ENCODE data around the gene SRXN1. TPM values are rescaled to one million over a fixed set of nuclear protein-coding genes. Genes with fewer than 3 reads are reported as not detected.

The SRXN1 gene
- polyA plus RNA-seq, 2 of the 4 experiments (the other 2 are of a cell fraction): 183 to 262 TPM

DNA sequence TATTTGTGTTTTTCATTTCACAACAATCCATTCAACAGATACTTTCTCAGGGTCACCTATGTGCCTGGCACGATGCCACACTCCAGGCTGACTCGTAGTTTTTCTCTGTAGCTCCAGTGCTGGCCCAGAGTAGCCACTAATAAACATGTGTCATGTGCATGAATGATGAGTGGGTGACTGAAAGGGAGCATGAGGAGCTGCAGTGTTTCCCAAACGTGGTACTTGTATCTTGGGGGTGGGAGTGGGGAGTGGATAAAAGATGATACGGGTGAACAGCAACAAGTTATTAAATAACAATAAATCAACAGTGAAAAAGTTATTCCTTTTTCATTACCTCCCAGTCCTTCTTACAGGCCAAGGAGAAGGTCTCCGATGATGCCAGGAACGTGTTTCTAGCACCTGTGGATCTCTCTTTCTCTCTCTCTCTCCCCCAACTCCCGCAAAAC is 17.1 kb downstream of the SRXN1 start:
- H3K27ac ChIP-seq: no peak overlapping the region
- H3K4me2 ChIP-seq: no peak overlapping the region
- no peak for TF ChIP-seq RNF2 (IDR thresholded peaks at IDR 0.05; ENCODE audit: borderline replicate concordance, low read depth)
- TF ChIP-seq NPAS2 (CRISPR knock-in tag; IDR thresholded peaks at IDR 0.05; ENCODE audit: borderline replicate concordance): no peak
- TF ChIP-seq, protein P1, sequence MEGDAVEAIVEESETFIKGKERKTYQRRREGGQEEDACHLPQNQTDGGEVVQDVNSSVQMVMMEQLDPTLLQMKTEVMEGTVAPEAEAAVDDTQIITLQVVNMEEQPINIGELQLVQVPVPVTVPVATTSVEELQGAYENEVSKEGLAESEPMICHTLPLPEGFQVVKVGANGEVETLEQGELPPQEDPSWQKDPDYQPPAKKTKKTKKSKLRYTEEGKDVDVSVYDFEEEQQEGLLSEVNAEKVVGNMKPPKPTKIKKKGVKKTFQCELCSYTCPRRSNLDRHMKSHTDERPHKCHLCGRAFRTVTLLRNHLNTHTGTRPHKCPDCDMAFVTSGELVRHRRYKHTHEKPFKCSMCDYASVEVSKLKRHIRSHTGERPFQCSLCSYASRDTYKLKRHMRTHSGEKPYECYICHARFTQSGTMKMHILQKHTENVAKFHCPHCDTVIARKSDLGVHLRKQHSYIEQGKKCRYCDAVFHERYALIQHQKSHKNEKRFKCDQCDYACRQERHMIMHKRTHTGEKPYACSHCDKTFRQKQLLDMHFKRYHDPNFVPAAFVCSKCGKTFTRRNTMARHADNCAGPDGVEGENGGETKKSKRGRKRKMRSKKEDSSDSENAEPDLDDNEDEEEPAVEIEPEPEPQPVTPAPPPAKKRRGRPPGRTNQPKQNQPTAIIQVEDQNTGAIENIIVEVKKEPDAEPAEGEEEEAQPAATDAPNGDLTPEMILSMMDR (IDR thresholded peaks at IDR 0.05): no peak
- no peak for TF ChIP-seq HEYL (CRISPR knock-in tag; IDR thresholded peaks at IDR 0.05)
- TF ChIP-seq RCOR1 (IDR thresholded peaks at IDR 0.05; ENCODE audit: low read depth, low read length): no peak
- TF ChIP-seq FOSB (CRISPR knock-in tag; IDR thresholded peaks at IDR 0.05): no peak
- TF ChIP-seq, protein P2, sequence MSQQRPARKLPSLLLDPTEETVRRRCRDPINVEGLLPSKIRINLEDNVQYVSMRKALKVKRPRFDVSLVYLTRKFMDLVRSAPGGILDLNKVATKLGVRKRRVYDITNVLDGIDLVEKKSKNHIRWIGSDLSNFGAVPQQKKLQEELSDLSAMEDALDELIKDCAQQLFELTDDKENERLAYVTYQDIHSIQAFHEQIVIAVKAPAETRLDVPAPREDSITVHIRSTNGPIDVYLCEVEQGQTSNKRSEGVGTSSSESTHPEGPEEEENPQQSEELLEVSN (IDR thresholded peaks at IDR 0.05; ENCODE audit: borderline replicate concordance, low read depth): no peak
- TF ChIP-seq, protein P3, sequence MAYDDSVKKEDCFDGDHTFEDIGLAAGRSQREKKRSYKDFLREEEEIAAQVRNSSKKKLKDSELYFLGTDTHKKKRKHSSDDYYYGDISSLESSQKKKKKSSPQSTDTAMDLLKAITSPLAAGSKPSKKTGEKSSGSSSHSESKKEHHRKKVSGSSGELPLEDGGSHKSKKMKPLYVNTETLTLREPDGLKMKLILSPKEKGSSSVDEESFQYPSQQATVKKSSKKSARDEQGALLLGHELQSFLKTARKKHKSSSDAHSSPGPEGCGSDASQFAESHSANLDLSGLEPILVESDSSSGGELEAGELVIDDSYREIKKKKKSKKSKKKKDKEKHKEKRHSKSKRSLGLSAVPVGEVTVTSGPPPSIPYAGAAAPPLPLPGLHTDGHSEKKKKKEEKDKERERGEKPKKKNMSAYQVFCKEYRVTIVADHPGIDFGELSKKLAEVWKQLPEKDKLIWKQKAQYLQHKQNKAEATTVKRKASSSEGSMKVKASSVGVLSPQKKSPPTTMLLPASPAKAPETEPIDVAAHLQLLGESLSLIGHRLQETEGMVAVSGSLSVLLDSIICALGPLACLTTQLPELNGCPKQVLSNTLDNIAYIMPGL (CRISPR knock-in tag; IDR thresholded peaks at IDR 0.05; ENCODE audit: borderline replicate concordance): no peak
- TF ChIP-seq POLR2AphosphoS2 (conservative IDR thresholded peaks at IDR 0.05; ENCODE audit: low read length): no peak
- 37% methylated on average over 7 of the region's 7 CpGs for WGBS (ENCODE audit: missing lambda C conversion rate)
- POLR2A ChIA-PET: no interaction called here
- FAIRE-seq (no peak), DNase-seq (ENCODE audit: low read depth in 1 of 2, low spot score in 1 of 2) (no peak), ATAC-seq (no peak)
- CTCF ChIA-PET: interaction anchor here (1.6 to 2.6 kb wide), 4 partner anchors 10 to 93 kb away, joined by 3 to 12 read pairs (median 6); no protein-coding TSS in a partner anchor
- H3K4me1 ChIP-seq: peaks cover 4% of the 10 kb centered on the region; the same call in 1 of the 3 replicates
- no peaks in the 10 kb centered on the region for H3K9me3 ChIP-seq
- no peak overlapping the region for H3K4me3 ChIP-seq

DNA sequence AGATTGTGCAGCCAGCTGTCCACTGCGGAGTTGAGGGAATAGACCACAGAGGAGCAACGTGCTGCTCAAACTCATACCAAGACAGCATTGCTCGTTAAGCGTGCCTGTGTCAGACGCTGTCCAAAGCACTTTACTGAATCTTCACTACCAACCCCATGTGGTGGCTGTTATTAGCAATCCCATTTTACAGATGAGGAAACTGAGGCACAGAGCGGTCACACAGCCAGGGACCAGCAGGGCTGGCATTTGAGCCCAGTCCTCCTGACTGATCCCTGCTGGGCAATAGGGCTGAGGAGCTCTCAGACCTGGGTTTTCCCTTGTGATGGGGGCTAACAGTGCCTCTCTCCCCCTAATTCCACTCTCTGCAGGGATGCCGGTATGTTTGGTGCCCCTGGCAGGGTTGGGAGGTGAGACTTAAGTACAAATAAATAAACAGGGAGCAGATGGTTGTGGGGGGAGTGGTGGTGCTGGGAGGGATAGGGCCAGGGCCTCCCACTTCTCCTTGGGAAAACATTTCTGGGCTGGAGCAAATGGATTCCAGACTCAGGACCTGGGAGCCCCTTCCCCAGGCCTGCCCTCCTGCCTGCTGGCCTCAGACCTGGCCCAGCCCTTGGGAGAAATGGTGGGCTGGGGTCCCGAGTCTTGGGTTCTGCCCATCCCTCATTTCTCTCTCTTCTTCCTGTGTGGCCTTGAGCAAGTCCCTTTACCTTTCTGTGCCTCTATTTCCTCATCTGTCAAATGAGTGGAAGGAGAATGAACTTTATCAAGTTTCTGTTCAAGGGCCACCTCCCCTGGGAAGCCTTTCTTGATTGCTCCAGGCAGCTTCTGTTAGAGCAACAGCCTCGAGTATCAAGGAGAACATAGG is 17.7 kb downstream of the SRXN1 start:
- TF ChIP-seq FOSL2 (IDR thresholded peaks at IDR 0.05) (no peak), FOSL2 (CRISPR knock-in tag; IDR thresholded peaks at IDR 0.05) (no peak), ZC3H11A (IDR thresholded peaks at IDR 0.05) (no peak), ZFP36 (IDR thresholded peaks at IDR 0.05; ENCODE audit: borderline replicate concordance, partially characterized antibody) (peak; percentile 73), CHD2 (IDR thresholded peaks at IDR 0.05; ENCODE audit: low read length, partially characterized antibody) (no peak)
- TF ChIP-seq, protein P4, sequence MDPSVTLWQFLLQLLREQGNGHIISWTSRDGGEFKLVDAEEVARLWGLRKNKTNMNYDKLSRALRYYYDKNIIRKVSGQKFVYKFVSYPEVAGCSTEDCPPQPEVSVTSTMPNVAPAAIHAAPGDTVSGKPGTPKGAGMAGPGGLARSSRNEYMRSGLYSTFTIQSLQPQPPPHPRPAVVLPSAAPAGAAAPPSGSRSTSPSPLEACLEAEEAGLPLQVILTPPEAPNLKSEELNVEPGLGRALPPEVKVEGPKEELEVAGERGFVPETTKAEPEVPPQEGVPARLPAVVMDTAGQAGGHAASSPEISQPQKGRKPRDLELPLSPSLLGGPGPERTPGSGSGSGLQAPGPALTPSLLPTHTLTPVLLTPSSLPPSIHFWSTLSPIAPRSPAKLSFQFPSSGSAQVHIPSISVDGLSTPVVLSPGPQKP (IDR thresholded peaks at IDR 0.05; ENCODE audit: low read depth, low read length): no peak
- no peak for FAIRE-seq
- 59% methylated on average over 9 of the region's 9 CpGs for WGBS (ENCODE audit: missing lambda C conversion rate)
- ChIA-PET CTCF (interaction anchor here (1.6 to 2.6 kb wide), 3 partner anchors 10 to 93 kb away, joined by 3 to 6 read pairs (median 6); no protein-coding TSS in a partner anchor), POLR2A (no interaction called here)
- H3K4me1 ChIP-seq: peaks cover 4% of the 10 kb centered on the region; the same call in 1 of the 3 replicates
- DNase-seq (ENCODE audit: low read depth in 1 of 2, low spot score in 1 of 2): no peak
- H3K27ac ChIP-seq: no peak overlapping the region
- no peaks in the 10 kb centered on the region for H3K9me3 ChIP-seq
- ATAC-seq: no peak
- H3K4me3 ChIP-seq: no peak overlapping the region
- H3K4me2 ChIP-seq: no peak overlapping the region

Data from A549 (cell line).